Measurements from ENCODE around the gene FAH.

The FAH gene

DNA sequence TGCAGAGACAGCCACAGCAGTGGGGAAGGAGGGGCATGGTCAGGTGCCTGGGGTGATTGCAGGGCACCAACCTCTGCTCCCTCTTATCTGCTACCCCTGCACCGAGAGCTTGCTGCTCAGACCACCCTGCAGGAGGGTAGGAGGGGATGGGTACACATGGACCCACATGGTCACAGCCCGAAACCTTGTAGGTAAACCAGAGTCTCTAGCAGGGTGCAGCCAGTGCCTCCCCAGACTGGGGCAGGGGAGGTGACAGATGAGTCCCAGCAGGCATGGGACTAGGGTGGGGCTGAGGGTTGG, 49.2 kb downstream of the FAH start:
- no peak for DNase-seq

DNA sequence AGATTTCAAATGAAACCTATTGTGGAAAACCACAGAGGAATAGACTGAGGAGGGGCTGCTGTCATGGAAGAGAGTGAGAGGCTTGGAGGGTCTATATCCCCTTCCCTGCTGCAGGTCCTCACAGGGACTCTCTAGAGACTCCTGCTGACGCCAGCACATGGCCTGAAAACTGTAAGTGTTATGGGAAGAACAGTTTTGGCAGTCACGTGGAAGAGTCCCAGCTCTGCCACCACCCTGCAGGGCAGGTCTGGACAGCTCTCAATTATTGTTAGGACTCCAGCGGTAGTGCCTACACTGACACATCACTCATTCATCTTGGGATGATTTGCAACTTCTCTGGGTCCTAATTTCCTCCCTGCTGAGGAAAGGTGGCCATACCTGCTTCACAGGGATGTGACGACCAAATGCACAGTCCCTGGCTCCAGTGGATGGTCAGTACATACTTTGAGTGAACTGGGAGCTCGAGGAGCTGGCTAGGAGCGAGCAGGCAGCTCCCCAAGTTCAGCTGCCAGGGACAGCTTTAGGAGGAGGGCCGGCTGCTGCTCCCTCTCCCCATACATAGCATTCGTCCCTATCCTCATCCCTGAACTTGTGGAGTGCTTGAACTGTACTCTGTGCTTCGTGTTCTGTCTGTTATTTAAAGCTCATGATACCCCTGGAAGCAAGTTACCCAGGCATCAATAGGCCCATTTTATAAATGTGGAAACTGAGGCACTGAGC, 50.0 kb downstream of the FAH start:
- DNase-seq, result no peak

DNA sequence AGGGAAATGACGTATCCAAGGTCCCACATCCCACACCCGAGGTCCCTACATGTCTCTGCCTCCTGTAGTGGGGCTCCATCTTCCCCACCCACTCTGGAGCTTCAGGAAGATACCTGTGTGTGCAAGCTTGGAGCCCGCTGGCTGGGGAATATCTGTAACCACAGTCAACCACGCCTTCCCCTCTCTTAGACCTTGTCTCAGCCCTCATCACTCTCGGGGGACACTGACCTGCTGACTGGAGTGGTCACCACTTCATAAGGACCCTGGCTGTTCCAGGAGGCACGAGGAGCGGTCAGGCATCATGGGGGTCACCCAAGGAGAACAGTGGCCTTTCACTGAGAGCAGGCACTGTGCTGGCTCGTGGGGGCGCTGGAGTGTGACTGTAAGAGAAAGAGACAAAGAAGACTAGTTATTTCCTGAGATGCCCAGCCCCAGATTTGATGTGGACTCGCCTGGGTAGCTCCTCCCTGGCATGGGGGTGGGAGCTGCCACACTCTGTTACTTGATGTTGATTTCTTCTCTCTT, 50.6 kb downstream of the FAH start:
- no peak for DNase-seq

DNA sequence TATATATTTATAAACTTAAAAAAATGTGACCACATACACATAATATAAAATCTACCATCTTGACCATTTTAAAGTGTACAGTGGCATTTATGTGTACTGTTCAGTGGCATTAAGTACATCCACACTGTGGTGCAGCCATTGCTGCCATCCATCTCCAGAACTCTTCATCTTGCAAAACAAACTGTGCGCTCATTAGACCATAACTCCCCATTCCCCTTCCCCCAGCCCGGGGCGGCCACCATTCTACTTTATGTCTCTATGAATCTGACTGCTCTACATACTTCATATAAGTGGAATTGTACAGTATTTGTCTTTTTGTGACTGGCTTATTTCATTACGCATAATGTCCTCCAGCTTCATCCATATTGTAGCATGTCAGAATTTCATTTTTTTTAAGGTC, 51.4 kb downstream of the FAH start:
- no peak for DNase-seq

DNA sequence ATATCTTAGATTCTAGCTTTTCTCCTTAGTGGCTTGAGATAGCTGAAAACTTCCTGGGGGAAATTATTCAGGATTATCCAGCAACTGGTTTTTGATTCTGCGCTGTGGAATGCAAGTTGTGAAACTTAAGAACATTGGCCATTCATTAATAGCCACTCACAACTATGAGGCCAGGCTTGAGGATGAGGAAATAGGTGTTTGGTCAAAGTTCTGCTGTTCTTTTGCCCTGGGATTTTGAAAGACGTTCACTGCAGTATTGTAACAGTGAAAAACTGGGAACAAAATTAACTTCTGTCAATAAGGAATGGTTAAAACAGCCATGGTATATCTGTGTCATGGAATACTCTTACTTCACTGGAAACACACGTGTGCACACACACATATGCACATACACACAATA, 55.1 kb downstream of the FAH start:
- no peak for DNase-seq

DNA sequence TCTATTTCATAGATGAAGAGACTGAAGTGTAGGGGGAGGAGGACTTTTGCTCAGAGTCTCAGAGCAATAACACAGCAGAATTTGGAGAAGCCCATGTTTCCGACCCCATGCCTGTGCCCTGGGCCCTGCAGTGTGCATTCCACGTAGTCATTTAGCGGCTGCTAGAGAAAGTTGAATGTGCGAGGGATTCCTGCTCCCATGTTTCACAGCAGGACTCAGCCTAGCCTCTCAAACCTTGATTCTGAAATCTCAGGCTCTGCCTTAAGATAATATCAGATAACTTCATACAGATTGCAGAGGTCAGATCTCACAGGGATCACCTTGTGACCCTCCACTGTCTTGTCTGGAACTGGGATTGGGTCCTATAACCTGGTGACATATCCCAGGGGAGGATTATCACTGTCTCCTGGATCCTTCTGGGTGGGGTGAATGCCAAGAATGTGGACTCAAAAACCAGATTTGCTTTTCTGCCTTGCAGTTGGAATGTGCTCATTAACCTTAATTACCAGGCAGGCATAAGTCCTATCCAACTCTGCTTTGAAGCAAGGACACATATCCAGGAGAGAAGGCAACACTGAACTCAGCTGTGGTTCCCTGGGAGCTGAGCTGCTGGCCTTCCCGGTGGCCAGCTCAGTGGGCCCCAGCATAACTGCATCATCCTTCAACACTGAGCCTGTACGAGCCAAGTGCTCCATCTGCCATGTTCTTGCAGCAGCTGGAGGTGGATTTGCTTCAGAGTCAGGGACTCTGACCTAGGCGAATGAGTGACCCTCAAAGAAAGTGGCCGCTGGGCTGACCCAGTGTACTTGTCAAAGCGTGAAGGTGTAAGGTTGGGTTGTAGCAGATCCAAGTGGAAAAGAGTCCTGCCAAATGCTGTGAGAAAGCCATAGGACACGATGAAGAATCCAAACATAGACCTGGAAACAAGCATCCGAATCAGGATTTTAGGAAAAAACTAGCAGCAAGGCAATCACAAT, 56.2 kb downstream of the FAH start:
- no peak for DNase-seq

DNA sequence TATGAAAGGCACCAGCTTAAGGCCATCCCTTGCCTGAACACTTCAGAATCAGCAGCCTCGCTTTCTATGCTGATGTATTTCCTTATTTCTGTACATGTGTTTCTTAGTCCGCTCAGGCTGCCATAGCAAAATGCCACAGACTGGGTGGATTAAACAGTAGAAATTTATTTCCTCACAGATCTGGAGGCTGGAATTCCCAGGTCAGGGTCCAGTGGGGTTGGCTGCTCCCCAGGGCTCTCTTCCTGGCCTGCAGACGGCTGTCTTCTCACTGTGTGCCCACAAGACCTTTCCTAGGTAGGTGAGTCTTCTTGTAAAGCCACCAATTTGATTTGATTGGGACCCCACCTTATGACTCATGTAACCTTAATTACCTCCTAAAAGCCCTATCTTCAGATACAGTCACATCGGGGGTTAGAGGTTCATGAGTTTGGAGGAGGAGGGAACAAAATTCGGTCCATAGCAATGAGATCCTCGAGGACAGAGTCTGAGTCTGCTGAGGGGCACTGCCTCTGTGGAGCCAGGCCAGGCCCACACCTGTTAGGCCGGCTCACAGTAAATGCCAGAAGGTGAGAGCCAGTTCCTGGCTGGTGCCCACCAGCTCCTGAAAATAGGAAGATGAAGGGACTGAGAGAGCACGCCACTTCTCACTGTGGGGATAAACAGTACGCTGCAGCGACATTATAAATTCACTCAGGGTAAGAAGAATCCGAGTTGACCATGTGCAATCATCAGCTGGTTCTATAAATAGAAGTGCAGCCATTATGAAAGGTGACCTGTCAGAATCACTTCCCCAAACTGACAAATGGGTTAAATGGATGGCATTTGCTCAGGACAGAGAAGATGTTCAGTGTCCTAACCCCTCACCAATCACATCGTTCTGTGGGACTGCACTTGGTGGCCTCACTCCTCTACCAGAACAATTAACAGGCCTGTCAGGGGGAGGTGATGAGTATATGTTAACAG, 58.1 kb downstream of the FAH start:
- no peak for DNase-seq

DNA sequence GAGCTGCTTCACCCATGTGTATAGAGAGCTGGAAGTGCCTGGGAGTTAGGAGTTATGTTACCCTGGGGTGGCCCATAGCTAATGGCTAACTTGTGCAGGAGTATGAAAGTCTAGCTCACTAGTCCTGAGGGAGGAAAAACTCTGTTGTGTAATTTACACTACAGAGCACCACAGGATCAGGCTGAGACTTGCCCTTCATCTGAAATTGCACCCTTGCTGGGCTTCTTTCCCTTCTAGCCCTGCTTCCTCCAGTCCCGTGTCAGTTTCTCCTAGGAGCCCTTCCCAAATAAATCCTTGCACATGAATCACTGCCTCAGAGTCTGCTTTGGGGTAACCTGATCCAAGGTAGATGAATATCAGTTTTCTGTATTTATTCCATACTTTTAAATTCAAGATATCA, 59.2 kb downstream of the FAH start:
- DNase-seq, result no peak

DNA sequence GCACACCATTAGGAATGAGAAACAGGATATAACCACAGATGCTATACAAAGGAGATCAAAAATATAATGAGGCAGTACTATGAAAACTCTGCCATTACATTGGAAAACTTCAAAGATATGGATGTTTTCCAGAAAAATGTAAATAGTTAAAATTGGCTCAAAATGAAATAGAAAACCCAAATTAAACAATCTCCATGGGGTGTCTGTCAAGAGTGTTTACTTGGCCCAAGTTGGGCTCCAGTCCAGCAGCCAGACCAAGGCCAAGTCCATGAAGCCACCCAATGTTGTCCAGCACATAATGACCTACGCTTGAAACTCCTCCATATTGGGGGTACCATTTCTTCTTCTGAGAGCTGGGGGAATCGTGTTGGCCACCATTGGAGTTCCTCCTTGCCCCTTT, 62.1 kb downstream of the FAH start:
- DNase-seq, result no peak

DNA sequence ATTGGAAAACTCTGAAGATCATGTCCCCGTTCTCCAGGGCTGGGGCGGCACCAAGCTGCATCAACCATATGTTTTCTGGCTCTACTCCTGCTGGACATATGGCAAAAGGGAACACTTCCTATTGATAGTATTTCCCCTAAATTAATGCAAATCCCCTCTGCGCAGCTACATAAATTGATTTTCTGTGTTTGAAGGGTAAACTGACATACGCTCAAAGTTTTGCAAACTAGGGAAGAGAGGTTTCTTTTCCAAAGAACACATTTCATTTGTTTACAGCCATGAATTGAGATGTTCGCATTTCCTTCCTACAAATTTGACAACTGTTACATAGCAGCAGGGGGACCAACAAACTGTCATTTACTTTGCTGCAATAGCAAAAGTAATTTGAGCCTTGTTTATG, 63.3 kb downstream of the FAH start:
- DNase-seq, result no peak

DNA sequence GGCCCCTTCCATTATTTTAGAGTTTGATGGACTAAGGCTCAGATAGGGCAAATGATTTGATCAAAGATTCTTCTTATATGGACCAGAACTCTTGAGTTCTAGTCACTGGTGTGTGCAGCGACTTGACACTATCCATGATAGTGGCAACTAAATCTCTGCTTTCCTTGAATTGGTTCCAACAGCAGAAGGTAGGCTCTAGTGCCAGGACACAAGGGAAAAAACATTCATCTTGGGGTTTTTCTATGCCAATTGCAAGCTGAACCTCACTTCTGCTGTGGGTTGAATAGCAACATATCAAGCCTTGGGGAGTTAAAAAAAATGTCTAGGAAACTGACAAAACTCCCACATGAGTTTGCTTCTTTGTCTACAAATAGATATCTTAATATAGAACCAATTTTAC, 64.1 kb downstream of the FAH start:
- DNase-seq, result no peak

DNA sequence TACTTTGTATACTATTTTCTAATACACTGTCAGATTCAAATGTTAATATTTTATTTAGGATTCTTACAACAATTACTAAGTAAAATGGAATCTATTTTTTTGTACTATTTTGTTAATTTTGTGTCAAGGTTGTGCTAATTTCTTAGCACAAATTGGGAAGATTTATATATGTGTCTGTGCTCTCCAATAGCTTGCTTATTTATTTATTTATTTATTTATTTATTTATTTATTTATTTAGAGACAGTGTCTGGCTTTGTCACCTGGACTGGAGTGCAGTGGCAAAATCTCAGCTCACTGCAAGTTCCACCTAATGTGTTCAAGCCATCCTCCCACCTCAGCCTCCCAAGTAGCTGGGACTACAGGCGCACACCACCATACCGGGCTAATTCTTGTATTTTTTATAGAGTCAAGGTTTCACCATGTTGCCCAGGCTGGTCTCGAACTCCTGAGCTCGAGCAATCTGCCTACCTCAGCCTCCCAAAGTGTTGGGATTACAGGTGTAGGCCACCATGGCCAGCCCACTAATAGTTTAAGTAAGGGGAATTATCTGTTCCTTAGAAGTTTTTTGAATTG, 64.6 kb downstream of the FAH start:
- no peak for DNase-seq

DNA sequence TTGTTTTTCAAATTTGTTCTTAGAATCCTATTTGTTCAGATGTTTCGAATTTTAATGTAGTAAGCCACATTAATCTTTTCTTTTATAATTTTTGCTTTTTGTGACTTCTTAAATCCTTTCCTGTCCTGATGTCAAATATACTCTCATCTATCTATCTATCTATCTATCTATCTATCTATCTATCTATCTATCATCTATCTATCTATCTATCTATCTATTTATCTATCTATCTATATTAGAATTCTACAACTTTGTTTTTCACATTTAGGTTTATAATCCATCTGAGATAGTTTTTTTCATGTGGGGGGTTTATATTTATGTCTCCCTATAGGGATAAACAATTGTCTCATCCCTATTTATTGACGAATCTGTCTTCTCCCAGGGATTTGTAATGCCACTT, 67.2 kb downstream of the FAH start:
- DNase-seq, result no peak

DNA sequence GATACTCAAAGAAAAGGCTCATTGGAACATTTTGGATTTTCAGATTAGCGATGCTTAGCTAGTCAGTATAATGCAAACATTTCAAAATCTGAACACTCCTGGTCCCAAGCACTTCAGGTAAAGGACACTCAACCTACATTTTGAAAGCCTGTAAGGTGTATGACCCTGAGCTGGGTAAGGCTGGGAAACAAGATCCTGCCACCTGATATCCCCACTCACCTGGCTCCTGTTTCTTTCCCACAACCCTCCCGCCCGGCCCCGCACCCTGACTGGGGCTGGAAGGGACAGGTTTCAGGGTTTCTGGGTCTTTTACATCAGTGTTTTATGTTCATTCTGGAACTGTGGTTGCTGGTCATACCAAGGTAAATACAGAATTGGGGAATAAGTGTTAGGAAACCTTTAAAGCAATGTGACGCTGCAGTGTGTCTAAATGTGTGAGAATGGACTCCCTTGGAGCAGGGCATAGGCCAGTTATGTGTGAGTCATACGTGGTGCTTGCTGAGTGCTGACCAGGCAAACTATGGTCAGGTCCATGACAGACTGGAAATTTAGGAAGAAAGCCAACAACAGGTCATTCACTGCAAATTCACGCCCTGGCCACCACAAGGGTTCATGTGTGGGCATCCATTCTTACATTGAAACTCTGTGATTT, 76.3 kb downstream of the FAH start:
- no peak for DNase-seq

DNA sequence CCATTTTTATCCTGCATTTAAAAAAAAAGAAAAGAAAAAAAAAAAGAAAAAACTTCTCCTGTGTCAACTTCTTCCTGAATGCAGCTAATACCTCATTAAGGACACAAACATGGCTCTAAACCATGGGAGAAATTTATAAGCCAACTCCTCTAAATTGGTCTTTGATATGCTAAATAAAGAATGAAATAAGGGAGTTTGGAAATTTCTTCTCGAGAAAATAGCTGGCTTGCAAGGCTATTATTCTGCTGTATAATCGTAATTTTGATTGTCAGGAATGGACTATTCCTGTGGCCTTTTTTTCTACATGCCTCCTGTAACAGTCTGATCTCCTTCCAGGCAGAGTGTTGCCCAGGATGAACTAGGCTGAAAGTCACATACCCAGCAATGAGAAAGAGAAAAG, 78.6 kb downstream of the FAH start:
- no peak for DNase-seq

DNA sequence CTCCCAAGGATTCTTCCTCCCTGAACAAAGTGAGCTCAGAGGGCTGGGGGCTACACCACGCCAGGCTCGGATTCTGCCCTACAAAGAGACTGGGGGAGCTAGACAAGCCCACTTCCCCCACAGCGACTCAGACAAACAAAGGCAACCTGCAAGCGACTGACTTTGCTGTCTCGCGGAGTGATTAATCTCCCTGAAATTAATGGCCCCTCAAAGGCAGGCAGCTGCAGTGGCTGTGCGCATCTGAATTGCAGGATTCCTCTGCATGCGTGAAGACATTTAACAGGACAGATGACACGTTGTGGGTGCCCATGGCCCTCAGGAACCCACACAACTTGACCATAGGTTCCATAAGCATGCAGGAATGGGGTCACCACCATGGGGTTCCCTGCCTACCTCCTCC, 80.8 kb downstream of the FAH start:
- DNase-seq, result no peak

DNA sequence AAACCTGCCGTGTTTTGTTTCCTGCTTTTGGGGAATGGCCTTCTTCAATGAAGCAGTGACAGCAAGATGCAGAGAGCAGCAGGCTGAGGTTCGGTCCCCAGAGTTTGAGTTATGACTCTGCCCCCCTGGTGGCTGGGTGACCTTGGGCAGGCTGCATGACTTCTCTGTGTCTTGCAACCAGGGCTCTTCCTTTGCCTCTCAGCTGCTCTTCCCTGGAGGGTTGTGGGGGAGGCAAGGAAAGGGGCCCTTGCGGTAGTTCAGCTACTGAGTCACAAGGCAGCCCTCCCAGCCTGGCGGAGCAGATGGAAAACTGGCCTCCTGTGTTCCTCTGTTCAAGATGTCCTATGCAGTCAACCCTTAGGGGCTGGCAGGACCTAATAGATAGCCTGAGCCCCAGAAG, 82.1 kb downstream of the FAH start:
- peak in 4 of 6 experiments; percentile 1 to 4 (median 2) for DNase-seq
